Measurements from ENCODE around the gene RPL36A. TPM values are rescaled to one million over a fixed set of nuclear protein-coding genes. Genes with fewer than 3 reads are reported as not detected.

Gene RPL36A
- total RNA-seq: 140 TPM
- long read RNA-seq, transcript RPL36A-204 (3 exons, 2,240 nt): minor isoform, 9 of 26 reads
- long read RNA-seq, transcript RPL36A-203 (5 exons, 910 nt): major isoform, 14 of 26 reads
- long read RNA-seq, partial matches to known transcripts: 2 of 26 reads
- long read RNA-seq, other reads (novel, unspliced or antisense): 1 of 26 reads

GRCh38 chrX:101390664-101391525 lies at the start of gene RPL36A:
RPL36A (plus strand) TSS chrX:101391011; CDS start chrX:101391044, 33 bp downstream.
- DNase-seq (ENCODE audit: low spot score): peak; percentile 94

GRCh38 chrX:101347859-101348451 lies 42.9 kb upstream of the RPL36A start:
- DNase-seq (ENCODE audit: low spot score): no peak

- peak; percentile 94 for DNase-seq (ENCODE audit: low spot score)
Measured at GRCh38 chrX:101348452-101349192, 42.2 kb upstream of the RPL36A start, which contains the start of gene TIMM8A. TIMM8A (minus strand) TSS chrX:101348742; CDS start chrX:101348664, 78 bp downstream.

- no peak for DNase-seq (ENCODE audit: low spot score)
Measured at GRCh38 chrX:101349193-101349562, 41.6 kb upstream of the RPL36A start.

- DNase-seq (ENCODE audit: low spot score): no peak
Measured at GRCh38 chrX:101357166-101357795, 33.5 kb upstream of the RPL36A start.

- no peak for DNase-seq (ENCODE audit: low spot score)
Measured at GRCh38 chrX:101359966-101360365, 30.8 kb upstream of the RPL36A start.

GRCh38 chrX:101360390-101360789 lies 30.4 kb upstream of the RPL36A start:
- DNase-seq (ENCODE audit: low spot score): no peak

GRCh38 chrX:101362116-101362515 lies 28.7 kb upstream of the RPL36A start:
- no peak for DNase-seq (ENCODE audit: low spot score)

GRCh38 chrX:101362757-101363156 lies 28.1 kb upstream of the RPL36A start:
- DNase-seq (ENCODE audit: low spot score): no peak

- DNase-seq (ENCODE audit: low spot score): no peak
Measured at GRCh38 chrX:101365301-101365795, 25.5 kb upstream of the RPL36A start.

GRCh38 chrX:101368800-101369199 lies 22.0 kb upstream of the RPL36A start:
- no peak for DNase-seq (ENCODE audit: low spot score)

- no peak for DNase-seq (ENCODE audit: low spot score)
Measured at GRCh38 chrX:101369687-101370086, 21.1 kb upstream of the RPL36A start.

- DNase-seq (ENCODE audit: low spot score): no peak
Measured at GRCh38 chrX:101370888-101371504, 19.8 kb upstream of the RPL36A start.

GRCh38 chrX:101377547-101377946 lies 13.3 kb upstream of the RPL36A start:
- no peak for DNase-seq (ENCODE audit: low spot score)

- DNase-seq (ENCODE audit: low spot score): no peak
Measured at GRCh38 chrX:101383679-101384205, 7.1 kb upstream of the RPL36A start.

GRCh38 chrX:101385026-101385684 lies 5.7 kb upstream of the RPL36A start:
- DNase-seq (ENCODE audit: low spot score): no peak

- DNase-seq (ENCODE audit: low spot score): no peak
Measured at GRCh38 chrX:101385795-101386541, 4.8 kb upstream of the RPL36A start, which contains the start of gene BTK. BTK (minus strand) TSS chrX:101386191; CDS start chrX:101375284, 10,907 bp downstream.

- DNase-seq (ENCODE audit: low spot score): no peak
Measured at GRCh38 chrX:101386542-101386885, 4.3 kb upstream of the RPL36A start.

- no peak for DNase-seq (ENCODE audit: low spot score)
Measured at GRCh38 chrX:101388604-101389003, 2.2 kb upstream of the RPL36A start.
